Adrenal gland (tissue), 12 donors: ENCODE measurements around the gene RGPD3. TPM values are rescaled to one million over a fixed set of nuclear protein-coding genes. Genes with fewer than 3 reads are reported as not detected.

ENCODE experiments used
- DNase-seq, 7 donors: peaks; one replicate each; pipeline ENCODE4 v3.0.0-alpha.2; 2019 to 2020
- H3K27ac ChIP-seq, 5 donors: fragments of 200-600 bp; sonication (generic) in 4 of 5; 1 replicate in 3 of 5; 2 replicates in 2 of 5; pipeline versions ENCODE4 v1.5.1 to v1.8.0; 2016 to 2020; ENCODE audit warnings: mild to moderate bottlenecking in 1 of 5
- H3K27me3 ChIP-seq: fragments of 200-600 bp; 2 replicates; pipeline ENCODE4 v1.8.0; 2021
- H3K36me3 ChIP-seq, 2 donors: fragments of 200-600 bp; replicated peaks in 1 of 2; 1 replicate in 1 of 2; 2 replicates in 1 of 2; pipeline versions ENCODE4 v1.5.1 to v1.8.0; 2018 to 2022
- H3K4me1 ChIP-seq, 2 donors: fragments of 200-600 bp; replicated peaks in 1 of 2; 1 replicate in 1 of 2; 2 replicates in 1 of 2; pipeline versions ENCODE4 v1.5.1 to v1.8.0; 2018 to 2021
- H3K4me3 ChIP-seq, 4 donors: fragments of 200-600 bp; sonication (generic) in 3 of 4; one replicate each; pipeline ENCODE4 v1.5.1; 2016 to 2018
- H3K9me3 ChIP-seq, 3 donors: fragments of 200-600 bp; sonication (generic) in 1 of 3; replicated peaks in 1 of 3; 1 replicate in 2 of 3; 2 replicates in 1 of 3; pipeline versions ENCODE4 v1.5.1 to v1.8.0; 2016 to 2021
- CTCF ChIP-seq, 6 experiments: fragments of 450-650 bp in 4 of 6; fragments of 200-600 bp in 2 of 6; sonication (generic) in 1 of 6; IDR thresholded peaks; 1 replicate in 5 of 6; 2 replicates in 1 of 6; pipeline versions ENCODE4 v1.5.1 to v1.8.0; 2016 to 2021; ENCODE audit warnings: antibody characterized with exemption in 6 of 6, mild to moderate bottlenecking in 2 of 6, moderate library complexity in 1 of 6
- POLR2A ChIP-seq, 2 donors: fragments of 450-650 bp; IDR thresholded peaks; one replicate each; pipeline ENCODE4 v1.6.1; 2017; ENCODE audit warnings: antibody characterized with exemption in 2 of 2, mild to moderate bottlenecking in 2 of 2, moderate library complexity in 1 of 2
- WGBS, 4 donors: extraction: QIAGEN DNeasy Blood & Tissue Kit in 2 of 4; methylation state at CpG; one replicate each; pipeline versions ENCODE4 v1.1.5 to v1.1.7; 2013 to 2017; 5-methylcytosine and 5-hydroxymethylcytosine counted together
- intact Hi-C, 2 donors: fragments of 100-400 bp; cut with DNase I; formaldehyde crosslinking; loops; one replicate each; pipeline versions ENCODE4 v1.14.1 to v1.15.0; 2022 to 2023
- polyA plus RNA-seq, 3 donors: library from polyadenylated mRNA; stranded (reverse); fragments of 200-250 nt in 2 of 3; fragments of 350-450 nt in 1 of 3; fragmentation: Illumina TruSeq in 1 of 3; extraction: RNeasy Lipid Tissue Mini Kit (QIAGEN cat#74804) in 1 of 3; gene quantifications; one replicate each; pipeline ENCODE4 v1.2.3, GENCODE V29; 2013 to 2014
- total RNA-seq, 9 donors: library from RNA; depleted of rRNA in 4 of 9; stranded (reverse); fragments of >200 nt in 4 of 9; fragments of 120-200 nt in 1 of 9; fragmentation: NEBNext Ultra II Directional in 1 of 9; extraction: Animal tissue kit (Norgen Biotek cat#: 25700) in 1 of 9; gene quantifications; one replicate each; pipeline versions ENCODE4 v1.1.0 to v1.2.4, GENCODE V29; 2013 to 2023
- donor health status: healthy with polysubstance abuse.
- donor health status: Bipolar disorder and iron deficiency.
- donor health status: DM: yes; HTN: yes; CAD: no.
- donor health status: DM: no; HTN: no; CAD: no.
- donor health status: DM: no; HTN: no; CAD: no.
- donor health status: DM: yes; HTN: yes; CAD: no.

The RGPD3 gene
- total and polyA plus RNA-seq, 12 donors = 0.06 to 0.35 (median 0.13) TPM; not detected in 1

- H3K27ac ChIP-seq = no peak overlapping the region
- no peaks in the 10 kb centered on the region for H3K4me1 ChIP-seq
- no peak for TF ChIP-seq POLR2A (IDR thresholded peaks at IDR 0.05)
- no peaks in the 10 kb centered on the region for H3K36me3 ChIP-seq
- intact Hi-C loops = no loop called here
- no peaks in the 10 kb centered on the region for H3K27me3 ChIP-seq
- H3K4me3 ChIP-seq = no peak overlapping the region
- WGBS, 4 donors = 72 to 77% (median 75%) methylated on average over 12 of the region's 12 CpGs
- no peaks in the 10 kb centered on the region for H3K9me3 ChIP-seq
- DNase-seq = no peak
Measured at GRCh38 chr2:106366204-106366885, 101.9 kb downstream of the RGPD3 start.

GRCh38 chr2:106363791-106364190 lies 104.4 kb downstream of the RGPD3 start:
- H3K27ac ChIP-seq = no peak overlapping the region
- H3K4me1 ChIP-seq = no peaks in the 10 kb centered on the region
- H3K36me3 ChIP-seq = no peaks in the 10 kb centered on the region
- H3K4me3 ChIP-seq = no peak overlapping the region
- no peaks in the 10 kb centered on the region for H3K9me3 ChIP-seq
- no peak for TF ChIP-seq CTCF (IDR thresholded peaks at IDR 0.05)
- TF ChIP-seq POLR2A (IDR thresholded peaks at IDR 0.05) = no peak
- WGBS, 4 donors = 79 to 92% (median 84%) methylated on average over 2 of the region's 2 CpGs
- intact Hi-C loops = no loop called here
- DNase-seq = no peak
- no peaks in the 10 kb centered on the region for H3K27me3 ChIP-seq

- no peak overlapping the region for H3K27ac ChIP-seq
- H3K4me3 ChIP-seq = no peak overlapping the region
- DNase-seq = no peak
- intact Hi-C loops = no loop called here
- no peaks in the 10 kb centered on the region for H3K27me3 ChIP-seq
- TF ChIP-seq CTCF (IDR thresholded peaks at IDR 0.05) (no peak), POLR2A (IDR thresholded peaks at IDR 0.05) (no peak)
- H3K4me1 ChIP-seq = no peaks in the 10 kb centered on the region
- 0% methylated on average over 1 of the region's 1 CpG for WGBS, 4 donors
- H3K9me3 ChIP-seq = no peaks in the 10 kb centered on the region
- H3K36me3 ChIP-seq = no peaks in the 10 kb centered on the region
Measured at GRCh38 chr2:106362789-106363188, 105.4 kb downstream of the RGPD3 start.

- WGBS, 4 donors = 85 to 93% (median 89%) methylated on average over 6 to 7 of the region's 7 CpGs
- no peaks in the 10 kb centered on the region for H3K9me3 ChIP-seq
- no peak overlapping the region for H3K27ac ChIP-seq
- intact Hi-C loops = no loop called here
- H3K4me1 ChIP-seq = no peaks in the 10 kb centered on the region
- DNase-seq = no peak
- no peaks in the 10 kb centered on the region for H3K36me3 ChIP-seq
- no peak overlapping the region for H3K4me3 ChIP-seq
- no peaks in the 10 kb centered on the region for H3K27me3 ChIP-seq
- TF ChIP-seq CTCF (IDR thresholded peaks at IDR 0.05) = no peak
- no peak for TF ChIP-seq POLR2A (IDR thresholded peaks at IDR 0.05)
Measured at GRCh38 chr2:106359512-106359911, 108.7 kb downstream of the RGPD3 start.

GRCh38 chr2:106358521-106358920 lies 109.7 kb downstream of the RGPD3 start:
- Histone ChIP-seq H3K4me1 (no peaks in the 10 kb centered on the region), H3K27me3 (no peaks in the 10 kb centered on the region), H3K27ac (no peak overlapping the region), H3K9me3 (no peaks in the 10 kb centered on the region), H3K4me3 (no peak overlapping the region), H3K36me3 (no peaks in the 10 kb centered on the region)
- TF ChIP-seq POLR2A (IDR thresholded peaks at IDR 0.05) = no peak
- no peak for TF ChIP-seq CTCF (IDR thresholded peaks at IDR 0.05)
- no peak for DNase-seq
- WGBS, 4 donors = 34 to 41% (median 38%) methylated on average over 6 of the region's 6 CpGs
- intact Hi-C loops = no loop called here
